Measurements from ENCODE around the gene PKNOX2. TPM values are rescaled to one million over a fixed set of nuclear protein-coding genes. Genes with fewer than 3 reads are reported as not detected.

PKNOX2 gene
- total RNA-seq, 3 donors from 2014 or later (not counting 1 experiment from before 2014, with no cell fraction given) = not detected

GRCh38 chr11:125370561-125371389, 206.2 kb downstream of the PKNOX2 start:
- no peaks in the 10 kb centered on the region for H3K4me1 ChIP-seq (ENCODE audit: control insufficient read depth, insufficient read depth, low read length)
- H3K27ac ChIP-seq (ENCODE audit: low read length) = no peak overlapping the region
- Mint-ChIP-seq H3K36me3 (no peaks in the 10 kb centered on the region), H3K4me1 (no peaks in the 10 kb centered on the region), H3K27me3 (ENCODE audit: low read depth in 2 of 2) (peaks cover 29 to 56% of the 10 kb centered on the region in 2 donors), H3K4me3 (no peak overlapping the region), H3K27ac (no peak overlapping the region), H3K9me3 (no peaks in the 10 kb centered on the region)
- H3K9me3 ChIP-seq (ENCODE audit: control insufficient read depth, insufficient read depth, low read length) = no peaks in the 10 kb centered on the region
- intact Hi-C loops (cut with micrococcal nuclease) = no loop called here
- no peak for TF ChIP-seq CTCF (IDR thresholded peaks at IDR 0.05)
- peaks cover 4% of the 10 kb centered on the region for H3K27me3 ChIP-seq (ENCODE audit: control insufficient read depth, insufficient read depth, low read length)
- no peaks in the 10 kb centered on the region for H3K36me3 ChIP-seq (ENCODE audit: control insufficient read depth, insufficient read depth, low read length)
- no peak overlapping the region for H3K4me3 ChIP-seq (ENCODE audit: low read length)
- ATAC-seq = no peak
- WGBS (ENCODE audit: insufficient coverage) = 53% methylated on average over 18 of the region's 18 CpGs
- no peak for DNase-seq

- no peaks in the 10 kb centered on the region for H3K4me1 ChIP-seq (ENCODE audit: control insufficient read depth, insufficient read depth, low read length)
- Mint-ChIP-seq H3K27ac (no peak overlapping the region), H3K9me3 (no peaks in the 10 kb centered on the region), H3K4me1 (no peaks in the 10 kb centered on the region), H3K27me3 (ENCODE audit: low read depth in 2 of 2) (peaks cover 32 to 57% of the 10 kb centered on the region in 2 donors), H3K36me3 (no peaks in the 10 kb centered on the region), H3K4me3 (no peak overlapping the region)
- no peak for TF ChIP-seq CTCF (IDR thresholded peaks at IDR 0.05)
- no peak overlapping the region for H3K27ac ChIP-seq (ENCODE audit: low read length)
- ATAC-seq (no peak), DNase-seq (no peak)
- H3K27me3 ChIP-seq (ENCODE audit: control insufficient read depth, insufficient read depth, low read length) = peaks cover 4% of the 10 kb centered on the region
- 43% methylated on average over 10 of the region's 11 CpGs for WGBS (ENCODE audit: insufficient coverage)
- no peaks in the 10 kb centered on the region for H3K9me3 ChIP-seq (ENCODE audit: control insufficient read depth, insufficient read depth, low read length)
- H3K4me3 ChIP-seq (ENCODE audit: low read length) = no peak overlapping the region
- no peaks in the 10 kb centered on the region for H3K36me3 ChIP-seq (ENCODE audit: control insufficient read depth, insufficient read depth, low read length)
- intact Hi-C loops (cut with micrococcal nuclease) = no loop called here
Measured at GRCh38 chr11:125371431-125371935, 206.9 kb downstream of the PKNOX2 start.

GRCh38 chr11:125372088-125372487, 207.5 kb downstream of the PKNOX2 start:
- Mint-ChIP-seq H3K27me3 (ENCODE audit: low read depth in 2 of 2) (peaks cover 36 to 61% of the 10 kb centered on the region in 2 donors), H3K9me3 (no peaks in the 10 kb centered on the region), H3K27ac (no peak overlapping the region), H3K4me1 (no peaks in the 10 kb centered on the region), H3K4me3 (no peak overlapping the region), H3K36me3 (no peaks in the 10 kb centered on the region)
- DNase-seq = no peak
- peaks cover 4% of the 10 kb centered on the region for H3K27me3 ChIP-seq (ENCODE audit: control insufficient read depth, insufficient read depth, low read length)
- H3K4me3 ChIP-seq (ENCODE audit: low read length) = no peak overlapping the region
- TF ChIP-seq CTCF (IDR thresholded peaks at IDR 0.05) = no peak
- no peak overlapping the region for H3K27ac ChIP-seq (ENCODE audit: low read length)
- no peaks in the 10 kb centered on the region for H3K36me3 ChIP-seq (ENCODE audit: control insufficient read depth, insufficient read depth, low read length)
- 82% methylated on average over 14 of the region's 14 CpGs for whole genome bisulfite sequencing (ENCODE audit: insufficient coverage)
- H3K9me3 ChIP-seq (ENCODE audit: control insufficient read depth, insufficient read depth, low read length) = no peaks in the 10 kb centered on the region
- H3K4me1 ChIP-seq (ENCODE audit: control insufficient read depth, insufficient read depth, low read length) = no peaks in the 10 kb centered on the region
- no peak for ATAC-seq
- intact Hi-C loops (cut with micrococcal nuclease) = no loop called here

Data from natural killer cell (primary cell).